Kidney epithelial cell (primary cell): ENCODE data around the gene ZNF219. TPM values are rescaled to one million over a fixed set of nuclear protein-coding genes. Genes with fewer than 3 reads are reported as not detected.
A peak's percentile ranks its signal among the peaks of the same experiment; 100 is the strongest.

ENCODE experiments used
- DNase-seq: peaks from one replicate; pipeline ENCODE4 v3.0.0-alpha.2; 2010; ENCODE audit warnings: low read depth
- H3K27me3 ChIP-seq: 2 replicates; pipeline ENCODE4 v1.6.0; 2011; ENCODE audit warnings: low read length; ENCODE audit not compliant: control insufficient read depth, insufficient read depth
- H3K36me3 ChIP-seq: 2 replicates; pipeline ENCODE4 v1.5.1; 2011; ENCODE audit warnings: low read length; ENCODE audit not compliant: control insufficient read depth, insufficient read depth
- H3K4me3 ChIP-seq: 2 replicates; pipeline ENCODE4 v1.5.1; 2011; ENCODE audit warnings: low read depth, mild to moderate bottlenecking, control low read depth, low read length
- total RNA-seq: library from RNA; depleted of rRNA; stranded (reverse); fragments of >200 nt; gene quantifications from 2 replicates; pipeline ENCODE4 v1.2.3, GENCODE V29; 2015
- TF ChIP-seq, protein P1 (sequence below): IDR thresholded peaks from 2 replicates; pipeline ENCODE4 v1.5.1; 2011; ENCODE audit warnings: mild to moderate bottlenecking, moderate library complexity, low read length, control low read depth, inconsistent platforms; ENCODE audit not compliant: insufficient read depth, poor library complexity, severe bottlenecking

Gene ZNF219
- total RNA-seq, 1 donor from 2014 or later = 25.5 TPM

- Histone ChIP-seq H3K27me3 (no peaks in the 10 kb centered on the region), H3K4me3 (no peak overlapping the region), H3K36me3 (no peaks in the 10 kb centered on the region)
- DNase-seq = no peak
- TF ChIP-seq, protein P1, sequence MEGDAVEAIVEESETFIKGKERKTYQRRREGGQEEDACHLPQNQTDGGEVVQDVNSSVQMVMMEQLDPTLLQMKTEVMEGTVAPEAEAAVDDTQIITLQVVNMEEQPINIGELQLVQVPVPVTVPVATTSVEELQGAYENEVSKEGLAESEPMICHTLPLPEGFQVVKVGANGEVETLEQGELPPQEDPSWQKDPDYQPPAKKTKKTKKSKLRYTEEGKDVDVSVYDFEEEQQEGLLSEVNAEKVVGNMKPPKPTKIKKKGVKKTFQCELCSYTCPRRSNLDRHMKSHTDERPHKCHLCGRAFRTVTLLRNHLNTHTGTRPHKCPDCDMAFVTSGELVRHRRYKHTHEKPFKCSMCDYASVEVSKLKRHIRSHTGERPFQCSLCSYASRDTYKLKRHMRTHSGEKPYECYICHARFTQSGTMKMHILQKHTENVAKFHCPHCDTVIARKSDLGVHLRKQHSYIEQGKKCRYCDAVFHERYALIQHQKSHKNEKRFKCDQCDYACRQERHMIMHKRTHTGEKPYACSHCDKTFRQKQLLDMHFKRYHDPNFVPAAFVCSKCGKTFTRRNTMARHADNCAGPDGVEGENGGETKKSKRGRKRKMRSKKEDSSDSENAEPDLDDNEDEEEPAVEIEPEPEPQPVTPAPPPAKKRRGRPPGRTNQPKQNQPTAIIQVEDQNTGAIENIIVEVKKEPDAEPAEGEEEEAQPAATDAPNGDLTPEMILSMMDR = no peak
Measured at GRCh38 chr14:21059842-21060613, 38.4 kb downstream of the ZNF219 start.

- DNase-seq = no peak
- no peaks in the 10 kb centered on the region for H3K27me3 ChIP-seq
- TF ChIP-seq, protein P1 = no peak
- H3K4me3 ChIP-seq = no peak overlapping the region
- no peaks in the 10 kb centered on the region for H3K36me3 ChIP-seq
Measured at GRCh38 chr14:21058903-21059302, 39.6 kb downstream of the ZNF219 start.

DNA sequence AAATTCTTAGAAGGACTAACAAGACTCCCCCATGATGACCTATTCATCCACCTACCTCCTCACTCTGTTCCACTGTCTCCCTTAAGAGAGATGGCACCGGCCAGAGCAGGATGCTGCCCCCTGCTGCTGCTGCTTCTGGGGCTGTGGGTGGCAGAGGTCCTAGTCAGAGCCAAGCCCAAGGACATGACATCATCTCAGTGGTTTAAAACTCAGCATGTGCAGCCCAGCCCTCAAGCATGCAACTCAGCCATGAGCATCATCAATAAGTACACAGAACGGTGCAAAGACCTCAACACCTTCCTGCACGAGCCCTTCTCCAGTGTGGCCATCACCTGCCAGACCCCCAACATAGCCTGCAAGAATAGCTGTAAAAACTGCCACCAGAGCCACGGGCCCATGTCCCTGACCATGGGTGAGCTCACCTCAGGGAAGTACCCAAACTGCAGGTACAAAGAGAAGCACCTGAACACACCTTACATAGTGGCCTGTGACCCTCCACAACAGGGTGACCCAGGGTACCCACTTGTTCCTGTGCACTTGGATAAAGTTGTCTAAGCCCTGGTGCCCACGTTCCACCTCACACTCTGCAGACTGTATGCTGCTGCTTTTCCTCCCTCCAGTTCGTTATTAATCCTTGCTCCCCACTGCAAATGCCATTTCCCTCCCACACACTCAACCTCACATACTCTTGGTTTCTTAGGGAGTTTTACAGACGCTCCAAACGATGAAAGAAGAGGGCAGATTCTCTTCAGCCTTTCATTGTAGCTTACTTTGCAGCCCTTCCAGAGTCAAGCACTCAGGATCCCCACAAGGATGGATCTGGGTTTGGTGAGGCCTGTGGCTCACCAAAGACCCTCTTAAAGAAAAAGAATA lies 40.4 kb downstream of the ZNF219 start, which contains the start of gene RNASE8:
Gene RNASE8, plus strand, starts transcription at position 20 of the 873 bp plus-strand sequence. Its CDS starts 71 bp downstream, at position 91.
- no peak within 1 kb of the TSS for H3K4me3 ChIP-seq
- no peaks in the 10 kb centered on the region for H3K27me3 ChIP-seq
- DNase-seq = no peak
- TF ChIP-seq, protein P1 = peak; percentile 61
- no peaks in the 10 kb centered on the region for H3K36me3 ChIP-seq

GRCh38 chr14:21056520-21057163 lies 41.8 kb downstream of the ZNF219 start:
- DNase-seq = no peak
- TF ChIP-seq, protein P1 = no peak

DNA sequence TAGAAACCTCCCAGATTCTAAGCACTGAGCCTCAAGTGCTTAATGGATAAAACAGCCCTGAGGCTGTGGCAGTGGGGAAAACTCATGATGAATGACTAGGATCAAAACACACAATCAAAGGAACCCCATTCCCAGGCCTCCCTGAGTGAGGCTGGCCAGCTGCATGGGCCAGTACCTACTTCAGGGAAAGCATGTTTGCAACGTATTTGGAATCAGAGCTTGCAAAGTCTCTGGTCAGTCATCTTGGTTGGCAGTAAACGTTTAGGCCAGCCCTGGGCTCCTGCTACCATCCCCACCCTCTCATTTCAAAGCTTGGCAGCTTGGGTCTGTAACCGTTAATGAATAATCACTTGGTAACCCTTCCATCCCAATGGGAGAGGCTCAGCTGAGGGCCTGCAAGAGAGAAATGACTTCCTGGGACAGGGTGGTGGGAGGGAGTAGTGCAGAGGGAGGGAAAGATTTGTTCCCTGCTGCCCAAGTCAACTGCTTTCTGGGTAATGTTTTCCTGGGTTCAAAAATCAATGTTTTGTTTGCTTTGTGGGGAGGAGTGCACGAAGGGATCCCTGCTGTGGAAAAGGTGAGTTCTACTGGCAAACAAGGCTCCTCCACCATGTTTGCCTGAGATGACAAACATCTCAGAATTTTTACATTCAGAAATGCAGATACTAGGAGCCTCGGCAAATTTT lies 42.9 kb downstream of the ZNF219 start:
- H3K4me3 ChIP-seq = no peak overlapping the region
- H3K27me3 ChIP-seq = no peaks in the 10 kb centered on the region
- no peaks in the 10 kb centered on the region for H3K36me3 ChIP-seq
- TF ChIP-seq, protein P1 = no peak
- no peak for DNase-seq

More at GRCh38 chr14:21056520-21057163, 41.8 kb downstream of the ZNF219 start:
- Histone ChIP-seq H3K36me3 (no peaks in the 10 kb centered on the region), H3K27me3 (no peaks in the 10 kb centered on the region), H3K4me3 (no peak overlapping the region)
